K562 (cell line): Measurements from ENCODE around the gene GPR153. TPM values are rescaled to one million over a fixed set of nuclear protein-coding genes. Genes with fewer than 3 reads are reported as not detected.

Experiments used
- BACH1 ChIP-seq: fragments of 200-800 bp; sonication (Bioruptor generic); IDR thresholded peaks from 2 replicates; pipeline ENCODE4 v1.6.1; 2016; ENCODE audit warnings: missing genetic modification characterization, missing compliant biosample characterization
- CREBBP ChIP-seq: IDR thresholded peaks from one replicate; pipeline ENCODE4 v1.6.1; 2012; ENCODE audit warnings: low read depth, mild to moderate bottlenecking, control low read depth, inconsistent platforms, low read length
- FOXA3 ChIP-seq, 2 experiments: fragments of 450-650 bp in 1 of 2; sonication (generic) in 1 of 2; formaldehyde crosslinking; IDR thresholded peaks in 1 of 2; conservative IDR thresholded peaks in 1 of 2; 2 replicates each; pipeline versions ENCODE4 v1.4.0 to v1.8.0; 2020 to 2022; ENCODE audit warnings: mild to moderate bottlenecking in 2 of 2, missing genetic modification reagents in 1 of 2
- NFE2 ChIP-seq: IDR thresholded peaks from 2 replicates; pipeline ENCODE4 v1.6.1; 2014; ENCODE audit warnings: antibody characterized with exemption, low read depth
- STAG1 ChIP-seq: sonication (generic); formaldehyde crosslinking; IDR thresholded peaks from 2 replicates; pipeline ENCODE4 v1.5.0; 2020; ENCODE audit warnings: missing genetic modification reagents, borderline replicate concordance
- SUPT5H ChIP-seq: fragments of 450-650 bp; IDR thresholded peaks from 2 replicates; pipeline ENCODE4 v1.6.1; 2016
- ZBTB1 ChIP-seq: sonication (generic); formaldehyde crosslinking; IDR thresholded peaks from 2 replicates; pipeline ENCODE4 v1.8.1; 2023; ENCODE audit warnings: missing genetic modification reagents, low read depth, mild to moderate bottlenecking, borderline replicate concordance
- ZNF699 ChIP-seq: fragments of 250-450 bp; sonication (Bioruptor Pico); IDR thresholded peaks from 2 replicates; pipeline ENCODE4 v1.8.0; 2021; ENCODE audit warnings: mild to moderate bottlenecking, moderate library complexity; ENCODE audit not compliant: insufficient replicate concordance
- polyA plus RNA-seq, 8 experiments: library from polyadenylated mRNA; depleted of rRNA in 4 of 8; stranded (reverse) in 5 of 8; unstranded in 3 of 8; fragments of >200 nt; fragmentation: Nextera tagmentation in 2 of 8; fragmentation: Illumina TruSeq in 1 of 8; extraction: Ambion mirVana in 2 of 8; extraction: Trizol in 1 of 8; gene quantifications; 2 replicates each; pipeline versions ENCODE4 v1.2.1 to v1.2.3, GENCODE V29; 2011 to 2014; ENCODE audit warnings: inconsistent platforms in 1 of 8, missing spikeins in 1 of 8
- total RNA-seq, 7 experiments: library from RNA; depleted of rRNA in 6 of 7; stranded (reverse); fragments of >200 nt in 6 of 7; fragmentation: Illumina TruSeq in 2 of 7; extraction: Trizol in 2 of 7; gene quantifications; 2 replicates each; pipeline versions ENCODE4 v1.2.1 to v1.2.3, GENCODE V29; 2011 to 2021; ENCODE audit warnings: low replicate concordance in 1 of 7
- TF ChIP-seq, protein P1 (sequence below): fragments of 250-450 bp; sonication (Bioruptor Pico); IDR thresholded peaks from 2 replicates; pipeline ENCODE4 v1.8.0; 2021; ENCODE audit warnings: moderate library complexity, mild to moderate bottlenecking, inconsistent platforms
- TF ChIP-seq, protein P2 (sequence below): sonication (generic); formaldehyde crosslinking; IDR thresholded peaks from 2 replicates; pipeline ENCODE4 v1.8.0; 2022; ENCODE audit warnings: missing genetic modification reagents, mild to moderate bottlenecking, borderline replicate concordance
- TF ChIP-seq, protein P3 (sequence below), 2 experiments: fragments of 450-650 bp; conservative IDR thresholded peaks; 2 replicates each; pipeline ENCODE4 v1.6.1; 2017; ENCODE audit warnings: mild to moderate bottlenecking in 2 of 2, moderate library complexity in 2 of 2
- TF ChIP-seq, protein P4 (sequence below): fragments of 450-650 bp; IDR thresholded peaks from 2 replicates; pipeline ENCODE4 v1.6.1; 2018; ENCODE audit warnings: mild to moderate bottlenecking, low read depth; ENCODE audit not compliant: partially characterized antibody
- TF ChIP-seq, protein P5 (sequence below): fragments of 250-450 bp; sonication (Bioruptor Pico); IDR thresholded peaks from 2 replicates; pipeline ENCODE4 v1.5.1; 2021; ENCODE audit warnings: mild to moderate bottlenecking
- TF ChIP-seq, protein P6 (sequence below), 2 experiments: fragments of 450-650 bp; IDR thresholded peaks; 2 replicates each; pipeline ENCODE4 v1.6.1; 2016

The GPR153 gene
- total and polyA plus RNA-seq, 9 of the 15 experiments (the other 6 are each of a cell fraction or from before 2014, with no cell fraction given) = 0.01 to 1.5 (median 0.51) TPM

DNA sequence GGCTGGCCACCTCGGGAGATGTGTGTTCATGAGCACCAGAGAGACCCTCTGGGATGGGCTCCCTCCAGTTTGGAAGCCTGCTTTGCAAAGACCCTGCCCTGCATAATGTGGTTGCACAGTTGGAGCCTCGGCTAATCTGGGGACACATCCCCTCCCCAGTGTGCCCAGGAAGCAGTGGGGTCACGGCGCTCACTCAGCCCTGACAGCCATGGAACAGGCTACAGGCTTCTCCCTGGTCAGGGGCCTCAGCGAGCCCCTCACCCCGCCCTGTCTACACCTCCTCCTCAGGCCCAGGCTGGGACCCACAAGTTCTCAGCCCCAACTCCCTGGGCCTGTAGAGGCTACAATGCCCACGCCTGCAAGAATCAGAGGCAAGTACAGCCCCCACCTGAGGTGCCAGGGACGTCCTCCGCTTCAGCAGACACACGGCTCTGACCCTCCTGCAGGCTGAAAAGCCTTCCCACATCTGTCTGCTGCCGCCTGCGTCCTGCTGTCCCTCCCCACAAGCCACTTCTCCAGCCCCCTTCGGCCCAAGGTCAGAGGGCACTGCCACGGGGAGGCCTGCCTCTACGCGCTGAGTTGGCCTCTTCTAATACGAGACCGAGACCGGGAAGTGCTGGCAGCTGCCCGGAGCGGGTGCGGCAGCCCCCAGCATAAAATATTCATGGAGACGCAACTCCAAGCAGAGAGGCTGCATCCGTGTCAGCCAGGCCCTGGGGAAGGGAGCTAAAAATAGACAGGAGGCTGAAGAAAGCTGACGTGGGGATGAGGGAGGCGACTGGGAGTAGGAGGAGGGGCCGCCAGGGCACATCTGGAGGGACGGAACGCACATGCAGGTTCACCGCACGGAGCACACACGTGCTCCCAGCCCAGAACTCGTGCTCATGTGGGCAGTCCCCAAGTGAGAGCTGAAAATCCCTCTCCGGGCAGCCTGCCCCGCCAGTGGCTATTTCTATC is 15.2 kb upstream of the GPR153 start (continued):
- TF ChIP-seq, protein P1, sequence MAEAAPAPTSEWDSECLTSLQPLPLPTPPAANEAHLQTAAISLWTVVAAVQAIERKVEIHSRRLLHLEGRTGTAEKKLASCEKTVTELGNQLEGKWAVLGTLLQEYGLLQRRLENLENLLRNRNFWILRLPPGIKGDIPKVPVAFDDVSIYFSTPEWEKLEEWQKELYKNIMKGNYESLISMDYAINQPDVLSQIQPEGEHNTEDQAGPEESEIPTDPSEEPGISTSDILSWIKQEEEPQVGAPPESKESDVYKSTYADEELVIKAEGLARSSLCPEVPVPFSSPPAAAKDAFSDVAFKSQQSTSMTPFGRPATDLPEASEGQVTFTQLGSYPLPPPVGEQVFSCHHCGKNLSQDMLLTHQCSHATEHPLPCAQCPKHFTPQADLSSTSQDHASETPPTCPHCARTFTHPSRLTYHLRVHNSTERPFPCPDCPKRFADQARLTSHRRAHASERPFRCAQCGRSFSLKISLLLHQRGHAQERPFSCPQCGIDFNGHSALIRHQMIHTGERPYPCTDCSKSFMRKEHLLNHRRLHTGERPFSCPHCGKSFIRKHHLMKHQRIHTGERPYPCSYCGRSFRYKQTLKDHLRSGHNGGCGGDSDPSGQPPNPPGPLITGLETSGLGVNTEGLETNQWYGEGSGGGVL (CRISPR knock-in tag) = no peak
- no peak for TF ChIP-seq STAG1 (CRISPR knock-in tag)
- TF ChIP-seq, protein P2, sequence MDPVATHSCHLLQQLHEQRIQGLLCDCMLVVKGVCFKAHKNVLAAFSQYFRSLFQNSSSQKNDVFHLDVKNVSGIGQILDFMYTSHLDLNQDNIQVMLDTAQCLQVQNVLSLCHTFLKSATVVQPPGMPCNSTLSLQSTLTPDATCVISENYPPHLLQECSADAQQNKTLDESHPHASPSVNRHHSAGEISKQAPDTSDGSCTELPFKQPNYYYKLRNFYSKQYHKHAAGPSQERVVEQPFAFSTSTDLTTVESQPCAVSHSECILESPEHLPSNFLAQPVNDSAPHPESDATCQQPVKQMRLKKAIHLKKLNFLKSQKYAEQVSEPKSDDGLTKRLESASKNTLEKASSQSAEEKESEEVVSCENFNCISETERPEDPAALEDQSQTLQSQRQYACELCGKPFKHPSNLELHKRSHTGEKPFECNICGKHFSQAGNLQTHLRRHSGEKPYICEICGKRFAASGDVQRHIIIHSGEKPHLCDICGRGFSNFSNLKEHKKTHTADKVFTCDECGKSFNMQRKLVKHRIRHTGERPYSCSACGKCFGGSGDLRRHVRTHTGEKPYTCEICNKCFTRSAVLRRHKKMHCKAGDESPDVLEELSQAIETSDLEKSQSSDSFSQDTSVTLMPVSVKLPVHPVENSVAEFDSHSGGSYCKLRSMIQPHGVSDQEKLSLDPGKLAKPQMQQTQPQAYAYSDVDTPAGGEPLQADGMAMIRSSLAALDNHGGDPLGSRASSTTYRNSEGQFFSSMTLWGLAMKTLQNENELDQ (CRISPR knock-in tag) = no peak
- no peak for TF ChIP-seq CREBBP
- no peak for TF ChIP-seq SUPT5H
- TF ChIP-seq ZBTB1 (CRISPR knock-in tag) = no peak
- TF ChIP-seq ZNF699 (CRISPR knock-in tag) = no peak
- no peak for TF ChIP-seq BACH1 (tag)
- TF ChIP-seq, protein P3, sequence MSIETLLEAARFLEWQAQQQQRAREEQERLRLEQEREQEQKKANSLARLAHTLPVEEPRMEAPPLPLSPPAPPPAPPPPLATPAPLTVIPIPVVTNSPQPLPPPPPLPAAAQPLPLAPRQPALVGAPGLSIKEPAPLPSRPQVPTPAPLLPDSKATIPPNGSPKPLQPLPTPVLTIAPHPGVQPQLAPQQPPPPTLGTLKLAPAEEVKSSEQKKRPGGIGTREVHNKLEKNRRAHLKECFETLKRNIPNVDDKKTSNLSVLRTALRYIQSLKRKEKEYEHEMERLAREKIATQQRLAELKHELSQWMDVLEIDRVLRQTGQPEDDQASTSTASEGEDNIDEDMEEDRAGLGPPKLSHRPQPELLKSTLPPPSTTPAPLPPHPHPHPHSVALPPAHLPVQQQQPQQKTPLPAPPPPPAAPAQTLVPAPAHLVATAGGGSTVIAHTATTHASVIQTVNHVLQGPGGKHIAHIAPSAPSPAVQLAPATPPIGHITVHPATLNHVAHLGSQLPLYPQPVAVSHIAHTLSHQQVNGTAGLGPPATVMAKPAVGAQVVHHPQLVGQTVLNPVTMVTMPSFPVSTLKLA (conservative IDR thresholded peaks at IDR 0.05) = peak in 1 of 2 experiments; percentile 73; a peak in 2 of 4 replicates
- peak in 1 of 2 experiments; percentile 63; a peak in 1 of 4 replicates for TF ChIP-seq FOXA3 (CRISPR knock-in tag; conservative IDR thresholded peaks at IDR 0.05 in 1 of 2, IDR thresholded peaks at IDR 0.05 in 1 of 2)
- no peak for TF ChIP-seq NFE2
- TF ChIP-seq, protein P4, sequence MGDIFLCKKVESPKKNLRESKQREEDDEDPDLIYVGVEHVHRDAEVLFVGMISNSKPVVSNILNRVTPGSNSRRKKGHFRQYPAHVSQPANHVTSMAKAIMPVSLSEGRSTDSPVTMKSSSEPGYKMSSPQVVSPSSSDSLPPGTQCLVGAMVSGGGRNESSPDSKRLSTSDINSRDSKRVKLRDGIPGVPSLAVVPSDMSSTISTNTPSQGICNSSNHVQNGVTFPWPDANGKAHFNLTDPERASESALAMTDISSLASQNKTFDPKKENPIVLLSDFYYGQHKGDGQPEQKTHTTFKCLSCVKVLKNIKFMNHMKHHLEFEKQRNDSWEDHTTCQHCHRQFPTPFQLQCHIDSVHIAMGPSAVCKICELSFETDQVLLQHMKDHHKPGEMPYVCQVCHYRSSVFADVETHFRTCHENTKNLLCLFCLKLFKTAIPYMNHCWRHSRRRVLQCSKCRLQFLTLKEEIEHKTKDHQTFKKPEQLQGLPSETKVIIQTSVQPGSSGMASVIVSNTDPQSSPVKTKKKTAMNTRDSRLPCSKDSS = no peak
- TF ChIP-seq, protein P5, sequence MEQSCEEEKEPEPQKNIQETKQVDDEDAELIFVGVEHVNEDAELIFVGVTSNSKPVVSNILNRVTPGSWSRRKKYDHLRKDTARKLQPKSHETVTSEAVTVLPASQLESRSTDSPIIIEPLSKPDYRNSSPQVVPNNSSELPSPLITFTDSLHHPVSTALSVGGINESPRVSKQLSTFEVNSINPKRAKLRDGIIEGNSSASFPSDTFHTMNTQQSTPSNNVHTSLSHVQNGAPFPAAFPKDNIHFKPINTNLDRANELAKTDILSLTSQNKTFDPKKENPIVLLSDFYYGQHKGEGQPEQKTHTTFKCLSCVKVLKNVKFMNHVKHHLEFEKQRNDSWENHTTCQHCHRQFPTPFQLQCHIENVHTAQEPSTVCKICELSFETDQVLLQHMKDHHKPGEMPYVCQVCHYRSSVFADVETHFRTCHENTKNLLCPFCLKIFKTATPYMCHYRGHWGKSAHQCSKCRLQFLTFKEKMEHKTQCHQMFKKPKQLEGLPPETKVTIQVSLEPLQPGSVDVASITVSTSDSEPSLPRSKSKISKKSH (CRISPR knock-in tag) = no peak
- TF ChIP-seq, protein P6, sequence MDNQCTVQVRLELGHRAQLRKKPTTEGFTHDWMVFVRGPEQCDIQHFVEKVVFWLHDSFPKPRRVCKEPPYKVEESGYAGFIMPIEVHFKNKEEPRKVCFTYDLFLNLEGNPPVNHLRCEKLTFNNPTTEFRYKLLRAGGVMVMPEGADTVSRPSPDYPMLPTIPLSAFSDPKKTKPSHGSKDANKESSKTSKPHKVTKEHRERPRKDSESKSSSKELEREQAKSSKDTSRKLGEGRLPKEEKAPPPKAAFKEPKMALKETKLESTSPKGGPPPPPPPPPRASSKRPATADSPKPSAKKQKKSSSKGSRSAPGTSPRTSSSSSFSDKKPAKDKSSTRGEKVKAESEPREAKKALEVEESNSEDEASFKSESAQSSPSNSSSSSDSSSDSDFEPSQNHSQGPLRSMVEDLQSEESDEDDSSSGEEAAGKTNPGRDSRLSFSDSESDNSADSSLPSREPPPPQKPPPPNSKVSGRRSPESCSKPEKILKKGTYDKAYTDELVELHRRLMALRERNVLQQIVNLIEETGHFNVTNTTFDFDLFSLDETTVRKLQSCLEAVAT (IDR thresholded peaks at IDR 0.05) = no peak
